Fibroblast of skin of left quadriceps (primary cell): ENCODE measurements around the gene OTUD7B.
"Not testable (repeated sequence)": the region's sequence is repeated elsewhere in the genome, so short reads cannot be mapped to it uniquely, and the experiment has no call there.

Experiments used
- DNase-seq, 2 experiments: peaks; one replicate each; pipeline ENCODE4 v3.0.0-alpha.2; 2013; ENCODE audit warnings: low read depth in 2 of 2

OTUD7B gene

DNA sequence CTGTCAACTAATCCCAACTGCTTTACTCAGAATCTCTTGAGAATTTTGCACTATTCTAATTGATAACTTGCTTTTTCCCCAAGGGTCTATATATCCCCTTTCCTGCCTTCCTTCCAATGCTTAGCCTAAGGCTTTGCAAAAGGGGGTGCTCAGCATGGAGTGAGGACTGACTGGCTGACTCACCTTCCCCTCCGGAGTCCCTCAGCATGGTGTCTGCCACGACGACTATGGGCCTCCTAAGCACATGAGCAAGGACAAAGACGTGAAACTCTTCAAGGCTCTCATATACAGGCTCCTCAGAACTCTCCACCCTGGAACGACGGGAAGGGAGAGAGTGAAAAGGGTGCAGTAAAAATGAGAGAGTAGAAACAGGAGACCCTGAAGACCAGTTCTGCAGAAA is 60.6 kb downstream of the OTUD7B start:
- DNase-seq, result no peak

GRCh38 chr1:149945206-149945605 is 65.3 kb downstream of the OTUD7B start:
- no peak for DNase-seq

- no peak for DNase-seq
Measured at GRCh38 chr1:149942885-149943284, 67.6 kb downstream of the OTUD7B start.

GRCh38 chr1:149942207-149942606 is 68.3 kb downstream of the OTUD7B start:
- DNase-seq, result no peak

DNA sequence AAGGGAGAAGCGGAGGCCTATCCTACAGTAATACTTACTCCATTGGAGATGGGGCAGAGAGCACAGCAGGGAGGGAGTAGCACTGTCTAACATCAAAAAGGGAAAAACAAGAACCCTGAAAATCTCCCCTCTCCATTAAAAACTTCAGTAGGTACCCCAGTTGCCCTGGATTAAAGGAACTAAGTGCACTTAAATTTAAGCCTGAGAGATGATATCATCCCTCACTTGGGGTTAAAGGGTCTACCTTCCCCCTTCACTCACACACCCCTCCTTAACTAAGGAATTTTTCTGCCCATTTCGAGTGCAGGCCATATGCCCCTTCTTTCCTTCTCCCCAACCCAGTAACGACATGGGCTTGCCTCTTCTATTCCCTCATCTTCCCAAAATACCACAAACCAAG is 70.1 kb downstream of the OTUD7B start:
- DNase-seq, result no peak

- DNase-seq, result not testable (repeated sequence)
Measured at GRCh38 chr1:149938668-149939003, 71.9 kb downstream of the OTUD7B start.

DNA sequence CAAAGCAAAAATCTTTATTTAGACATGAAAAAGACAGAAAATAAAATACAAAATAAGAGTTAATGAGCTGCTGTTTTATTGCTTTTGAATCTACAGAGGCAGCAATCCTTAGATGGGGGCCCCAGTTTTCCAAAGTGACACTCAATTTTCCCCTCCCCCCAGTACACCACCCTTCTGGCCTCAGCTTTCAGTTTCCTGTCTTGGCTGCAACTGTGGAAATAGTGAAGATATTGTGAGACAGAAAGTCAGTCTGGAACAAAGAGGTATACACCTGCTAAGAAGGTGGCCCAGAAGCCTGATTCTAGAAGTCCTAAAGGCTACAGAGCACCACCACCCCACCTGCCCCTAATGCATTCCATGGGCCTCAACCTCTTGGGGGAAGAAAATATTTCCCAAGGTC is 72.8 kb downstream of the OTUD7B start:
- DNase-seq, result no peak

DNA sequence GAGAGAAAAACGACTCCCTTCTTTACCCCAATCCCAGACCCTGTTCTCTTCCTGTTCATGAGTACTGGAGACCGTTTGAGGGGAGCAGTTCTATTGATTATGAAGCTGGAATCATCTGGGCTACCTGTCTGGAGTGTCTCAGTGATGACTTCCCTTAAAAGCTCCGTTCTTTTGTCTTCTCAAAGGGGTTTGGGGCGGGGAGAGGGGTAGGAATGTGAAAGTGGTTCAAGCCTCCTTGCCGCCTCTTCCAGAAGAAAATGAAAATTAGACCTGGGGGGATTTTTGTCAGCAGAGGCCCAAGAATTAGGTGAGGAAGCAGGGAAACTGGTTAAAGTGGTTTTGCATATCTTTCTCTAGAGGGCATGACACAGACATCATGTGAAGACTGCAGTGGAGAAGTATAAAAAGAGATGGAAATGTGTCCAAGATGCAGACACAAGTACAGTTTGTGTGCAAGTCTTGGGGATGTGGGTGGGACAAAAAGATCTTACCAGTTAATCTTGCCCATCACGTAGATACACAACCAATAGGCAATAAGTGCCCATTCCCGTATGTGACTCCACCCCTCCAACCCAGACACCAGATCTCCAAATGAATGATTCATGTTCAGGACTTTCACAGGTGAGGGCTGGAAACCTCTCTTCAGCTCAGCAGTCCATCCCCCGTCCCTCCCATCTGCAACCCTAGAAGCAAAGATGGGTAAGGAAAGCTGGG is 73.4 kb downstream of the OTUD7B start:
- no peak for DNase-seq

DNA sequence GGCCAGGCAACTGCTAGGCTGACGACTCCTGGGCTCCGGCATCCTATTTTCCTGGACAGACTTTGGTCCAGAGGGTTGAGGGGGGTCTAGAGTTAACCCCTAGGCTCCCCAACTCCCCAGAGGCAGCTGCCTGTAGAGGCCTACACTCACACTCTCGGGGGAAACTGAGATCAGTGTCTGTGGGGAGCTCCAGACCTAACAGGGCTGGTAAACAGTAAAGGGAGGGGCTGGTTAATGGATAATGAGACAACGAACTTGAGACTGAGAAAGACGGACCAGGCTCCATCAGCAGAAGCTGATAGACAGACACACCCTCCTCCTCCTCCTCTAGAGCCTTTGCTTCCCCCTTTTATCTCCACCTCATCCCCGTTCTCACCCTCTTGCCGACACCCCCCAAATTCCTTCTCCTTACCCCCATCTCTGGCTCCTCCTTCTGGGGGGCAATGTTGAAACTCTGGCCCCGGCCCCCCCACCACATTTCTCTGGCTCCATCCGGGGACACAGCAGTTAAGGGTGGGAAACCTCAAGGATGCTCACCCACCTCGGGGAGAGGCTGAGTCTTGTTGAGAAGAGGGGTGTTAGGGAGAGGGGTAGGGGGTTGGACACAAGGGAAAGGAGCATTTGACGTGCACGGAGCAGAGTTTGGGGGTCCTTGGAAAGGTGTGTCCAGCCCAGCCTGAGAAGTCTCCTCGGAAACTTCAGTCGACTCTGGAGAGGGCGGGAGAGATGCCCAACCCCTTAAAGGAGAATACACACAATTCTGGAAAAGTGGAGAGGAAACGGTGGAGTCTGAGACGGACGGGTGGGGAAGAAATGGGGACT is 74.1 kb downstream of the OTUD7B start, which contains the start of gene MTMR11:
TSS of gene MTMR11 (minus strand) at position 710 of the 822 bp plus-strand sequence. CDS start at position 478, 232 bp downstream.
- peak in 1 of 2 experiments; percentile 17 for DNase-seq

GRCh38 chr1:149934356-149934755 is 76.2 kb downstream of the OTUD7B start:
- DNase-seq, result no peak

- no peak for DNase-seq
Measured at GRCh38 chr1:149933208-149933607, 77.3 kb downstream of the OTUD7B start.

- DNase-seq, result no peak
Measured at GRCh38 chr1:149932474-149932873, 78.1 kb downstream of the OTUD7B start.

DNA sequence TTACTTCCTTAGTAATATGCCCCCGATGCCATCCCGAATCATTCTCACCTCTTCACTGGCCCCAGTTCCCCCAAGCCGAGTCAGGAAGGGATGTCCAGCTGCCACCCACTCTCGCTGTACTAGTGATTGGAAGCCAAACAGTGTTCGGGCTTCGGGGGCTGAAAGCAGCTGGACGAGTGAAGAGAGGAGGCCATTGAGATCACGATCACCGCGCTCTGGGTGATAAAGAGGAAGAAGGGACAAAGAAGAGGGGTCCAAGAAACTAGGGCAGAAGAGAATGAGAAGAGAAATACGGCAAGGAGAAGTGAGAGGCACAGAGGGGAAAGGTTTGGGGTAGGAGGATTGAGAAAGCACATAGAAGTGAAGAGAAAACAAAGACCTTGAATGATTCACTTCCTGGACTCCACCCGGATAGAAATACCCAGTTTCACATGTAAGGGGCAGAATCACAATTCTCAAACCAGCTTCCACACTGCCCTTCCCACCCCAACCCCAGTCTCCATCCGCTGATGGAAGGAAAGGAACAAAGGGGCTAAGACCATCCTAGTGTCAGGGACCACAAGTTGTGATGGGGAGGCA is 79.2 kb downstream of the OTUD7B start:
- no peak for DNase-seq

GRCh38 chr1:149929856-149930255 is 80.7 kb downstream of the OTUD7B start:
- DNase-seq, result no peak

GRCh38 chr1:149928401-149928724 is 82.2 kb downstream of the OTUD7B start:
- no peak for DNase-seq

GRCh38 chr1:149927563-149928400 is 82.7 kb downstream of the OTUD7B start, which contains the start of gene SF3B4:
TSS of gene SF3B4 (minus strand) at chr1:149927803. CDS start at chr1:149927759, 44 bp downstream.
- peak; percentile 75 to 76 for DNase-seq

GRCh38 chr1:149927056-149927562 is 83.4 kb downstream of the OTUD7B start:
- no peak for DNase-seq

DNA sequence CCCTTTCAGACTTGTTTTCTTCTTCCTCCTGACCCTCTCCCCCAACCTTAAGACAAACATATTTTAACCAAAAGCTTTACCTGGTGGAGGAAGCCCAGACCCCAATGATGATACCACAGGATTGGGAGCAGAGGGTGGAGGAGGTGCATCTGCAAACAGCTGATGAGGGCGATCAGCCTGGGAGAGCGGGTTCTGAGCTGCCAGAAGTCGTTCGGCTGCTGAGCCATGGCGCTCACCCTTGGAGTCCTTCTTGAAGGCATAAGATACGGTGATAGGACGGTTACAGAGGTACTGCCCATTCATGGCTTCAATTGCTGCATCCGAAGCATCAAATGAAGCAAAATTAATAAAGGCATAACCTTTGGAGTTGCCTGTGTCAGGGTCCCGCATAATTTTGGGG is 84.2 kb downstream of the OTUD7B start:
- no peak for DNase-seq

- DNase-seq, result no peak
Measured at GRCh38 chr1:149925751-149926150, 84.8 kb downstream of the OTUD7B start.

DNA sequence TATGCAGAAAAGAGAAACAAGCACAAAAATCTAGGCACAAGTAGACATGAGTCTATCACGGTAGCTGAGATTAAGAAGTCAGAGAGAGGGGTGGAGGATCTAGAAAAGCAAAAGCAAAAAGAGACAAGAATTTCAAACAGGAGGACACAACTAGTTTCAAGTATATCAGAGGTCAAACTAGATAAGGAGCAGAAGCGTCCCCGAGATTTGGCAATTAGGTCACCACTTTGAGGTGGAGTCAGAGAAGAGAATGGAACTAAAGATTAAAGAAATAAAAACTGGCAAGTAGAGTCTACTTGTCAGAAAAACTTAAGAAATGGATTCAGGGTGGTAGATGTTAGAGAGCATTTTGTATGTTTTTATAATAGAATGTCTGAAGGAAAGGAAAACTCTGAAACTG is 85.2 kb downstream of the OTUD7B start:
- no peak for DNase-seq

- DNase-seq, result no peak
Measured at GRCh38 chr1:149923626-149924025, 86.9 kb downstream of the OTUD7B start.
